Measurements from ENCODE around the gene KCTD3. TPM values are rescaled to one million over a fixed set of nuclear protein-coding genes. Genes with fewer than 3 reads are reported as not detected.

Gene KCTD3
- total and polyA plus RNA-seq, 2 of the 13 experiments (the other 11 are each of a cell fraction or from before 2014, with no cell fraction given), result 49.8 to 68.1 TPM

DNA sequence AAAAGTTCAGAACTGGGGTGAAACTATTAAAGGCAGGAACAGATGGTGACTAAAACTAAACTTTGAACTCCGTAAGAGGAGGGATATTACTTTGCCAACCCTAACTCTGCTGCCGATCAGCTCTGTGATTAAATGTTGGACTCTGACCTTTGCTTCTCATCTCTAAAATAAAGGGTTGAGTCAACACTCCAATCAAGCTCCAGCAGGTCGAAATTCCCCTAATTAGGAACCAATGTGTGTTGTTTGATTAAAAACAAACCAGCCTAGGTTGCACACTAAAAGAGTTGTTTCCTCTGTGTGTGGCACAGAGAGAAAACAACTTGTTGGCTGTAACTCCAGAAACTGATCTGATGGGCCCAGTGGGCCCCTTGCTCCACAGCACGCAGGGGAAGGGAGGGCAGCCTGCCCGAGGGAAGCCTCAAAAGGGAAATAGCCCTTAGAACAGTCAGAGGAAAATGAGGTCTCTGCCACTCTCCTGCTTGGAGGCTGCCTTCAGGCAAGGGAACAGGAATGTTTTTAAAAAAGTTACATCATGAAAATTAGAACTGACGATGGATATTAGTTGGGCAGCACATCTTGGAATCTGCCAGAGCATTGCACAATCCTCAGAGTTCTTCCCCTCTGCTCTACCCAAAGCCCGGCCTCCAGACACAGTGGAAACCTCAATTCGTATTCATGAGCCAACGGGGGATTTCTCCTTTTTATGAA lies 69.3 kb downstream of the KCTD3 start (continued):
- TF ChIP-seq DNMT3B (CRISPR knock-in tag; conservative IDR thresholded peaks at IDR 0.05) (no peak), PRMT3 (CRISPR knock-in tag; IDR thresholded peaks at IDR 0.05; ENCODE audit: borderline replicate concordance, low read depth) (no peak), ZNF746 (CRISPR knock-in tag; IDR thresholded peaks at IDR 0.05) (no peak), PHF21A (CRISPR knock-in tag; IDR thresholded peaks at IDR 0.05) (no peak; the same call in none of the 2 replicates), ZNF501 (CRISPR knock-in tag; IDR thresholded peaks at IDR 0.05) (peak; percentile 53; the same call in 1 of the 2 replicates), NPAS2 (CRISPR knock-in tag; IDR thresholded peaks at IDR 0.05; ENCODE audit: borderline replicate concordance) (no peak), ZNF10 (CRISPR knock-in tag; IDR thresholded peaks at IDR 0.05; ENCODE audit: borderline replicate concordance, low read depth) (no peak), ZNF34 (CRISPR knock-in tag; IDR thresholded peaks at IDR 0.05; ENCODE audit: borderline replicate concordance) (no peak), MIXL1 (CRISPR knock-in tag; IDR thresholded peaks at IDR 0.05) (0 out of 2 replicates have a peak, but pooled peaks have one; percentile 15), ZNF138 (CRISPR knock-in tag; IDR thresholded peaks at IDR 0.05; ENCODE audit: low read depth) (no peak), FLYWCH1 (CRISPR knock-in tag; IDR thresholded peaks at IDR 0.05) (no peak), SKI (IDR thresholded peaks at IDR 0.05; ENCODE audit: partially characterized antibody) (no peak), ZNF256 (CRISPR knock-in tag; conservative IDR thresholded peaks at IDR 0.05) (no peak), PITX1 (CRISPR knock-in tag; IDR thresholded peaks at IDR 0.05) (no peak), HNF4A (CRISPR knock-in tag; IDR thresholded peaks at IDR 0.05) (peak; percentile 86), NCOA2 (CRISPR knock-in tag; IDR thresholded peaks at IDR 0.05) (0 out of 2 replicates have a peak, but pooled peaks have one; percentile 11), ZNF331 (CRISPR knock-in tag; IDR thresholded peaks at IDR 0.05) (no peak), ARHGAP35 (CRISPR knock-in tag; IDR thresholded peaks at IDR 0.05; ENCODE audit: borderline replicate concordance) (no peak), PHF8 (CRISPR knock-in tag; IDR thresholded peaks at IDR 0.05) (0 out of 2 replicates have a peak, but pooled peaks have one; percentile 20), JUN (CRISPR knock-in tag; IDR thresholded peaks at IDR 0.05) (no peak), HDAC1 (CRISPR knock-in tag; IDR thresholded peaks at IDR 0.05) (peak; percentile 47; the same call in 1 of the 2 replicates)
- TF ChIP-seq, protein P1, sequence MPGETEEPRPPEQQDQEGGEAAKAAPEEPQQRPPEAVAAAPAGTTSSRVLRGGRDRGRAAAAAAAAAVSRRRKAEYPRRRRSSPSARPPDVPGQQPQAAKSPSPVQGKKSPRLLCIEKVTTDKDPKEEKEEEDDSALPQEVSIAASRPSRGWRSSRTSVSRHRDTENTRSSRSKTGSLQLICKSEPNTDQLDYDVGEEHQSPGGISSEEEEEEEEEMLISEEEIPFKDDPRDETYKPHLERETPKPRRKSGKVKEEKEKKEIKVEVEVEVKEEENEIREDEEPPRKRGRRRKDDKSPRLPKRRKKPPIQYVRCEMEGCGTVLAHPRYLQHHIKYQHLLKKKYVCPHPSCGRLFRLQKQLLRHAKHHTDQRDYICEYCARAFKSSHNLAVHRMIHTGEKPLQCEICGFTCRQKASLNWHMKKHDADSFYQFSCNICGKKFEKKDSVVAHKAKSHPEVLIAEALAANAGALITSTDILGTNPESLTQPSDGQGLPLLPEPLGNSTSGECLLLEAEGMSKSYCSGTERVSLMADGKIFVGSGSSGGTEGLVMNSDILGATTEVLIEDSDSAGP (CRISPR knock-in tag; IDR thresholded peaks at IDR 0.05; ENCODE audit: borderline replicate concordance), result peak; percentile 45; the same call in 1 of the 2 replicates
- TF ChIP-seq, protein P2, sequence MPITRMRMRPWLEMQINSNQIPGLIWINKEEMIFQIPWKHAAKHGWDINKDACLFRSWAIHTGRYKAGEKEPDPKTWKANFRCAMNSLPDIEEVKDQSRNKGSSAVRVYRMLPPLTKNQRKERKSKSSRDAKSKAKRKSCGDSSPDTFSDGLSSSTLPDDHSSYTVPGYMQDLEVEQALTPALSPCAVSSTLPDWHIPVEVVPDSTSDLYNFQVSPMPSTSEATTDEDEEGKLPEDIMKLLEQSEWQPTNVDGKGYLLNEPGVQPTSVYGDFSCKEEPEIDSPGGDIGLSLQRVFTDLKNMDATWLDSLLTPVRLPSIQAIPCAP (CRISPR knock-in tag; IDR thresholded peaks at IDR 0.05; ENCODE audit: low read depth), result no peak
- TF ChIP-seq, protein P3, sequence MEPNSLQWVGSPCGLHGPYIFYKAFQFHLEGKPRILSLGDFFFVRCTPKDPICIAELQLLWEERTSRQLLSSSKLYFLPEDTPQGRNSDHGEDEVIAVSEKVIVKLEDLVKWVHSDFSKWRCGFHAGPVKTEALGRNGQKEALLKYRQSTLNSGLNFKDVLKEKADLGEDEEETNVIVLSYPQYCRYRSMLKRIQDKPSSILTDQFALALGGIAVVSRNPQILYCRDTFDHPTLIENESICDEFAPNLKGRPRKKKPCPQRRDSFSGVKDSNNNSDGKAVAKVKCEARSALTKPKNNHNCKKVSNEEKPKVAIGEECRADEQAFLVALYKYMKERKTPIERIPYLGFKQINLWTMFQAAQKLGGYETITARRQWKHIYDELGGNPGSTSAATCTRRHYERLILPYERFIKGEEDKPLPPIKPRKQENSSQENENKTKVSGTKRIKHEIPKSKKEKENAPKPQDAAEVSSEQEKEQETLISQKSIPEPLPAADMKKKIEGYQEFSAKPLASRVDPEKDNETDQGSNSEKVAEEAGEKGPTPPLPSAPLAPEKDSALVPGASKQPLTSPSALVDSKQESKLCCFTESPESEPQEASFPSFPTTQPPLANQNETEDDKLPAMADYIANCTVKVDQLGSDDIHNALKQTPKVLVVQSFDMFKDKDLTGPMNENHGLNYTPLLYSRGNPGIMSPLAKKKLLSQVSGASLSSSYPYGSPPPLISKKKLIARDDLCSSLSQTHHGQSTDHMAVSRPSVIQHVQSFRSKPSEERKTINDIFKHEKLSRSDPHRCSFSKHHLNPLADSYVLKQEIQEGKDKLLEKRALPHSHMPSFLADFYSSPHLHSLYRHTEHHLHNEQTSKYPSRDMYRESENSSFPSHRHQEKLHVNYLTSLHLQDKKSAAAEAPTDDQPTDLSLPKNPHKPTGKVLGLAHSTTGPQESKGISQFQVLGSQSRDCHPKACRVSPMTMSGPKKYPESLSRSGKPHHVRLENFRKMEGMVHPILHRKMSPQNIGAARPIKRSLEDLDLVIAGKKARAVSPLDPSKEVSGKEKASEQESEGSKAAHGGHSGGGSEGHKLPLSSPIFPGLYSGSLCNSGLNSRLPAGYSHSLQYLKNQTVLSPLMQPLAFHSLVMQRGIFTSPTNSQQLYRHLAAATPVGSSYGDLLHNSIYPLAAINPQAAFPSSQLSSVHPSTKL (CRISPR knock-in tag; IDR thresholded peaks at IDR 0.05), result peak; percentile 33; the same call in 1 of the 2 replicates

Data from HepG2 (cell line).